Measurements from ENCODE around the gene OCRL. TPM values are rescaled to one million over a fixed set of nuclear protein-coding genes. Genes with fewer than 3 reads are reported as not detected.
A peak's percentile ranks its signal among the peaks of the same experiment; 100 is the strongest.

Gene OCRL
- total and polyA plus RNA-seq, 2 of the 13 experiments (the other 11 are each of a cell fraction or from before 2014, with no cell fraction given), result 13.4 to 32.0 TPM

DNA sequence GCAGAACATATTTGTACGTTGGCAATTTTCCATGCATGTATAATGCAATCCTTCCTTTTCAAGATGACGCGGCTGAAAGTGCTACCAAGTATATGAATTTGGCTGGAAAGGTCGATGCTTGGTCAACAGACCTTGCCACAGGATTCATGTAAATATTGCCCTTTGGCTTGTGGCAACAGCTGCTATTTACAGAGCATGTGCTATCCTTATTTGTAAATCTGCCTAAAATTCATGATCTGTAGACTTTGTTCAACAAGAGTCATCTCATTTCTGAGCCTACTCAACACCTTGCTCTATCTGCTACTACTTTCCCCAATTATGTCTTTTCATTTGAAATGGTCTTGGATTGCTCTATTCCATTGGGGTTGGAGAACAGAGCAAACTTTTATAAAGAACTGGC lies 14.9 kb upstream of the OCRL start:
- Histone ChIP-seq H3K4me2 (ENCODE audit: low read depth, low read length) (peak overlapping the region; percentile 74), H3K4me3 (replicated peaks in 1 of 3; ENCODE audit: insufficient read depth in 1 of 3, low read depth in 2 of 3, low read length in 3 of 3) (no peak overlapping the region; a peak in 1 of 6 replicates), H3K9ac (ENCODE audit: insufficient read depth, low read depth, low read length) (peak overlapping the region; percentile 85; the same call in 1 of the 2 replicates), H3K27ac (ENCODE audit: extremely low read length, insufficient read depth, low read length) (peak overlapping the region; percentile 99), H2AFZ (ENCODE audit: low read length) (no peak overlapping the region), H3K9me3 (ENCODE audit: low read length) (no peaks in the 10 kb centered on the region), H3K4me1 (ENCODE audit: insufficient read depth, low read length) (peaks cover 40% of the 10 kb centered on the region), H4K20me1 (ENCODE audit: insufficient read depth, low read length) (peaks cover 19% of the 10 kb centered on the region), H3K79me2 (ENCODE audit: insufficient read depth, low read length) (peaks cover 18% of the 10 kb centered on the region), H3K36me3 (replicated peaks in 1 of 2; ENCODE audit: control insufficient read depth in 1 of 2, insufficient read depth in 2 of 2, low read length in 2 of 2) (no peaks in the 10 kb centered on the region), H3K27me3 (ENCODE audit: control insufficient read depth in 1 of 2, insufficient read depth in 2 of 2, low read length in 2 of 2) (no peaks in the 10 kb centered on the region; a peak in 1 of 5 replicates)
- intact Hi-C loops (cut with micrococcal nuclease; ENCODE audit: unreplicated experiment), result loop anchor here (2.0 kb wide), 1 partner anchor 16 kb away; the partner anchor contains the start of gene OCRL
- ChIA-PET POLR2A (interaction anchor here (0.9 to 1.7 kb wide), 2 partner anchors 15 to 16 kb away, joined by 3 to 6 read pairs; partner anchors contain the start of gene OCRL), CTCF (ENCODE audit: low intra/inter-chr PET ratio, low total read pairs) (no interaction called here)
- ATAC-seq, result peak; percentile 67
- peak; percentile 89 for DNase-seq (ENCODE audit: low spot score)
- 3% methylated on average over 4 of the region's 4 CpGs for WGBS (ENCODE audit: low lambda C conversion rate)
- FAIRE-seq, result peak; percentile 94
- no TSS peak for BruUV-seq (replicated peaks)
- in situ Hi-C loops (cut with HindIII; ENCODE audit: extremely low pct_ligation_motif_present, low pct_unique_long_range_greater_than_20kb), result no loop called here
- TF ChIP-seq, protein P1, sequence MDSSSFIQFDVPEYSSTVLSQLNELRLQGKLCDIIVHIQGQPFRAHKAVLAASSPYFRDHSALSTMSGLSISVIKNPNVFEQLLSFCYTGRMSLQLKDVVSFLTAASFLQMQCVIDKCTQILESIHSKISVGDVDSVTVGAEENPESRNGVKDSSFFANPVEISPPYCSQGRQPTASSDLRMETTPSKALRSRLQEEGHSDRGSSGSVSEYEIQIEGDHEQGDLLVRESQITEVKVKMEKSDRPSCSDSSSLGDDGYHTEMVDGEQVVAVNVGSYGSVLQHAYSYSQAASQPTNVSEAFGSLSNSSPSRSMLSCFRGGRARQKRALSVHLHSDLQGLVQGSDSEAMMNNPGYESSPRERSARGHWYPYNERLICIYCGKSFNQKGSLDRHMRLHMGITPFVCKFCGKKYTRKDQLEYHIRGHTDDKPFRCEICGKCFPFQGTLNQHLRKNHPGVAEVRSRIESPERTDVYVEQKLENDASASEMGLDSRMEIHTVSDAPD (CRISPR knock-in tag; IDR thresholded peaks at IDR 0.05), result peak; percentile 99
- no peak for TF ChIP-seq SP2 (CRISPR knock-in tag; IDR thresholded peaks at IDR 0.05)
- TF ChIP-seq TOE1 (CRISPR knock-in tag; IDR thresholded peaks at IDR 0.05), result no peak
- TF ChIP-seq ZNF510 (CRISPR knock-in tag; IDR thresholded peaks at IDR 0.05; ENCODE audit: low read depth), result no peak
- no peak; the same call in 1 of the 2 replicates for TF ChIP-seq CHD4 (IDR thresholded peaks at IDR 0.05; ENCODE audit: borderline replicate concordance, low read length)
- TF ChIP-seq, protein P2, sequence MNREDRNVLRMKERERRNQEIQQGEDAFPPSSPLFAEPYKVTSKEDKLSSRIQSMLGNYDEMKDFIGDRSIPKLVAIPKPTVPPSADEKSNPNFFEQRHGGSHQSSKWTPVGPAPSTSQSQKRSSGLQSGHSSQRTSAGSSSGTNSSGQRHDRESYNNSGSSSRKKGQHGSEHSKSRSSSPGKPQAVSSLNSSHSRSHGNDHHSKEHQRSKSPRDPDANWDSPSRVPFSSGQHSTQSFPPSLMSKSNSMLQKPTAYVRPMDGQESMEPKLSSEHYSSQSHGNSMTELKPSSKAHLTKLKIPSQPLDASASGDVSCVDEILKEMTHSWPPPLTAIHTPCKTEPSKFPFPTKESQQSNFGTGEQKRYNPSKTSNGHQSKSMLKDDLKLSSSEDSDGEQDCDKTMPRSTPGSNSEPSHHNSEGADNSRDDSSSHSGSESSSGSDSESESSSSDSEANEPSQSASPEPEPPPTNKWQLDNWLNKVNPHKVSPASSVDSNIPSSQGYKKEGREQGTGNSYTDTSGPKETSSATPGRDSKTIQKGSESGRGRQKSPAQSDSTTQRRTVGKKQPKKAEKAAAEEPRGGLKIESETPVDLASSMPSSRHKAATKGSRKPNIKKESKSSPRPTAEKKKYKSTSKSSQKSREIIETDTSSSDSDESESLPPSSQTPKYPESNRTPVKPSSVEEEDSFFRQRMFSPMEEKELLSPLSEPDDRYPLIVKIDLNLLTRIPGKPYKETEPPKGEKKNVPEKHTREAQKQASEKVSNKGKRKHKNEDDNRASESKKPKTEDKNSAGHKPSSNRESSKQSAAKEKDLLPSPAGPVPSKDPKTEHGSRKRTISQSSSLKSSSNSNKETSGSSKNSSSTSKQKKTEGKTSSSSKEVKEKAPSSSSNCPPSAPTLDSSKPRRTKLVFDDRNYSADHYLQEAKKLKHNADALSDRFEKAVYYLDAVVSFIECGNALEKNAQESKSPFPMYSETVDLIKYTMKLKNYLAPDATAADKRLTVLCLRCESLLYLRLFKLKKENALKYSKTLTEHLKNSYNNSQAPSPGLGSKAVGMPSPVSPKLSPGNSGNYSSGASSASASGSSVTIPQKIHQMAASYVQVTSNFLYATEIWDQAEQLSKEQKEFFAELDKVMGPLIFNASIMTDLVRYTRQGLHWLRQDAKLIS (CRISPR knock-in tag; IDR thresholded peaks at IDR 0.05), result no peak
- no peak for TF ChIP-seq ZNF766 (CRISPR knock-in tag; IDR thresholded peaks at IDR 0.05; ENCODE audit: borderline replicate concordance)
- peak; percentile 56; the same call in 1 of the 2 replicates for TF ChIP-seq THAP11 (CRISPR knock-in tag; IDR thresholded peaks at IDR 0.05)
- TF ChIP-seq ZNF782 (CRISPR knock-in tag; IDR thresholded peaks at IDR 0.05; ENCODE audit: borderline replicate concordance), result no peak
- TF ChIP-seq, protein P3, sequence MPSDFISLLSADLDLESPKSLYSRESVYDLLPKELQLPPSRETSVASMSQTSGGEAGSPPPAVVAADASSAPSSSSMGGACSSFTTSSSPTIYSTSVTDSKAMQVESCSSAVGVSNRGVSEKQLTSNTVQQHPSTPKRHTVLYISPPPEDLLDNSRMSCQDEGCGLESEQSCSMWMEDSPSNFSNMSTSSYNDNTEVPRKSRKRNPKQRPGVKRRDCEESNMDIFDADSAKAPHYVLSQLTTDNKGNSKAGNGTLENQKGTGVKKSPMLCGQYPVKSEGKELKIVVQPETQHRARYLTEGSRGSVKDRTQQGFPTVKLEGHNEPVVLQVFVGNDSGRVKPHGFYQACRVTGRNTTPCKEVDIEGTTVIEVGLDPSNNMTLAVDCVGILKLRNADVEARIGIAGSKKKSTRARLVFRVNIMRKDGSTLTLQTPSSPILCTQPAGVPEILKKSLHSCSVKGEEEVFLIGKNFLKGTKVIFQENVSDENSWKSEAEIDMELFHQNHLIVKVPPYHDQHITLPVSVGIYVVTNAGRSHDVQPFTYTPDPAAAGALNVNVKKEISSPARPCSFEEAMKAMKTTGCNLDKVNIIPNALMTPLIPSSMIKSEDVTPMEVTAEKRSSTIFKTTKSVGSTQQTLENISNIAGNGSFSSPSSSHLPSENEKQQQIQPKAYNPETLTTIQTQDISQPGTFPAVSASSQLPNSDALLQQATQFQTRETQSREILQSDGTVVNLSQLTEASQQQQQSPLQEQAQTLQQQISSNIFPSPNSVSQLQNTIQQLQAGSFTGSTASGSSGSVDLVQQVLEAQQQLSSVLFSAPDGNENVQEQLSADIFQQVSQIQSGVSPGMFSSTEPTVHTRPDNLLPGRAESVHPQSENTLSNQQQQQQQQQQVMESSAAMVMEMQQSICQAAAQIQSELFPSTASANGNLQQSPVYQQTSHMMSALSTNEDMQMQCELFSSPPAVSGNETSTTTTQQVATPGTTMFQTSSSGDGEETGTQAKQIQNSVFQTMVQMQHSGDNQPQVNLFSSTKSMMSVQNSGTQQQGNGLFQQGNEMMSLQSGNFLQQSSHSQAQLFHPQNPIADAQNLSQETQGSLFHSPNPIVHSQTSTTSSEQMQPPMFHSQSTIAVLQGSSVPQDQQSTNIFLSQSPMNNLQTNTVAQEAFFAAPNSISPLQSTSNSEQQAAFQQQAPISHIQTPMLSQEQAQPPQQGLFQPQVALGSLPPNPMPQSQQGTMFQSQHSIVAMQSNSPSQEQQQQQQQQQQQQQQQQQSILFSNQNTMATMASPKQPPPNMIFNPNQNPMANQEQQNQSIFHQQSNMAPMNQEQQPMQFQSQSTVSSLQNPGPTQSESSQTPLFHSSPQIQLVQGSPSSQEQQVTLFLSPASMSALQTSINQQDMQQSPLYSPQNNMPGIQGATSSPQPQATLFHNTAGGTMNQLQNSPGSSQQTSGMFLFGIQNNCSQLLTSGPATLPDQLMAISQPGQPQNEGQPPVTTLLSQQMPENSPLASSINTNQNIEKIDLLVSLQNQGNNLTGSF (CRISPR knock-in tag; IDR thresholded peaks at IDR 0.05), result no peak
- TF ChIP-seq, protein P4, sequence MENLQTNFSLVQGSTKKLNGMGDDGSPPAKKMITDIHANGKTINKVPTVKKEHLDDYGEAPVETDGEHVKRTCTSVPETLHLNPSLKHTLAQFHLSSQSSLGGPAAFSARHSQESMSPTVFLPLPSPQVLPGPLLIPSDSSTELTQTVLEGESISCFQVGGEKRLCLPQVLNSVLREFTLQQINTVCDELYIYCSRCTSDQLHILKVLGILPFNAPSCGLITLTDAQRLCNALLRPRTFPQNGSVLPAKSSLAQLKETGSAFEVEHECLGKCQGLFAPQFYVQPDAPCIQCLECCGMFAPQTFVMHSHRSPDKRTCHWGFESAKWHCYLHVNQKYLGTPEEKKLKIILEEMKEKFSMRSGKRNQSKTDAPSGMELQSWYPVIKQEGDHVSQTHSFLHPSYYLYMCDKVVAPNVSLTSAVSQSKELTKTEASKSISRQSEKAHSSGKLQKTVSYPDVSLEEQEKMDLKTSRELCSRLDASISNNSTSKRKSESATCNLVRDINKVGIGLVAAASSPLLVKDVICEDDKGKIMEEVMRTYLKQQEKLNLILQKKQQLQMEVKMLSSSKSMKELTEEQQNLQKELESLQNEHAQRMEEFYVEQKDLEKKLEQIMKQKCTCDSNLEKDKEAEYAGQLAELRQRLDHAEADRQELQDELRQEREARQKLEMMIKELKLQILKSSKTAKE (CRISPR knock-in tag; IDR thresholded peaks at IDR 0.05; ENCODE audit: borderline replicate concordance), result no peak

All from HepG2 (cell line).